ENCODE measurements around the gene HS6ST3.

DNA sequence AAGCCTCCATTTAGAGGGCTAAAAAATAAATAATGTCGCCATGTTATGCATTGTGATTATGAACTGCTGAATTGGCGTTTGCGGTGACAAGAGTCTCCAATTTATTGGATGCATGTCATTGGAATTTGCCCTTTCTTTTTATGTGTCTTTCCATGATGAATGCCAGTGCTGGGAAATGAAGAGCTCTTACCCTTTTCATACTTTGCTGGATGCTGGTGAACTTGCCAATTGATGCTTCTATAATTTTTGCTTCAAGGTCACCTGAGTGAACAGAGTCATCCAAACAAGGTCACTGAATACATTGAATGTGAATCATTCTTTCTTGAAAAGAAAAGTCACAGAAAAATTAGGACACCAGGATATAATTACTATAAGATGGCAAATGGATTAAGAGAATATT lies 556.2 kb downstream of the HS6ST3 start:
- no peak for TF ChIP-seq POLR2A (IDR thresholded peaks at IDR 0.05)
- TF ChIP-seq, protein P1, sequence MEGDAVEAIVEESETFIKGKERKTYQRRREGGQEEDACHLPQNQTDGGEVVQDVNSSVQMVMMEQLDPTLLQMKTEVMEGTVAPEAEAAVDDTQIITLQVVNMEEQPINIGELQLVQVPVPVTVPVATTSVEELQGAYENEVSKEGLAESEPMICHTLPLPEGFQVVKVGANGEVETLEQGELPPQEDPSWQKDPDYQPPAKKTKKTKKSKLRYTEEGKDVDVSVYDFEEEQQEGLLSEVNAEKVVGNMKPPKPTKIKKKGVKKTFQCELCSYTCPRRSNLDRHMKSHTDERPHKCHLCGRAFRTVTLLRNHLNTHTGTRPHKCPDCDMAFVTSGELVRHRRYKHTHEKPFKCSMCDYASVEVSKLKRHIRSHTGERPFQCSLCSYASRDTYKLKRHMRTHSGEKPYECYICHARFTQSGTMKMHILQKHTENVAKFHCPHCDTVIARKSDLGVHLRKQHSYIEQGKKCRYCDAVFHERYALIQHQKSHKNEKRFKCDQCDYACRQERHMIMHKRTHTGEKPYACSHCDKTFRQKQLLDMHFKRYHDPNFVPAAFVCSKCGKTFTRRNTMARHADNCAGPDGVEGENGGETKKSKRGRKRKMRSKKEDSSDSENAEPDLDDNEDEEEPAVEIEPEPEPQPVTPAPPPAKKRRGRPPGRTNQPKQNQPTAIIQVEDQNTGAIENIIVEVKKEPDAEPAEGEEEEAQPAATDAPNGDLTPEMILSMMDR (IDR thresholded peaks at IDR 0.05), result no peak

Data from adrenal gland (tissue), 5 donors.